IMR-90 (cell line): Measurements from ENCODE around the gene FJX1. TPM values are rescaled to one million over a fixed set of nuclear protein-coding genes. Genes with fewer than 3 reads are reported as not detected.

Experiments used
- ATAC-seq: fragments of 200-7000 bp; cut with Tn5 transposase; 2 replicates; pipeline ENCODE4 v1.9.1; 2020; ENCODE audit warnings: low read depth, mild to moderate bottlenecking, moderate library complexity
- BruUV-seq: library from RNA; stranded (reverse); fragments of 400-500 nt; replicated peaks from 2 replicates; lab custom pipeline; 2021; lab: Mats Ljungman, UMichigan
- CTCF ChIA-PET: fragments of 300-600 bp; formaldehyde crosslinking; extraction: SDS; loops from one replicate; lab custom pipeline; 2021; ENCODE audit warnings: antibody characterized with exemption; lab: Yijun Ruan, JAX
- POLR2A ChIA-PET: fragments of 300-600 bp; sonication (Branson Sonifier 250); formaldehyde crosslinking; loops from one replicate; lab custom pipeline; 2022; ENCODE audit warnings: antibody characterized with exemption; ENCODE audit not compliant: unreplicated experiment; lab: Charles Lee
- DNase-seq: peaks from one replicate; pipeline ENCODE4 v3.0.0; 2013
- H2AFZ ChIP-seq: replicated peaks from 2 replicates; pipeline ENCODE3; 2013; ENCODE audit warnings: low read length, mild to moderate bottlenecking; ENCODE audit not compliant: poor library complexity
- H2AK5ac ChIP-seq: 2 replicates; pipeline ENCODE4 v1.6.1; 2013; ENCODE audit warnings: low read depth, low read length, inconsistent platforms
- H2AK9ac ChIP-seq: replicated peaks from 2 replicates; pipeline ENCODE3; 2013; ENCODE audit warnings: mild to moderate bottlenecking, low read depth, low read length, moderate library complexity; ENCODE audit not compliant: poor library complexity
- H2BK120ac ChIP-seq: 2 replicates; pipeline ENCODE4 v1.6.1; 2013; ENCODE audit warnings: low read depth, low read length, inconsistent platforms
- H2BK15ac ChIP-seq: 3 replicates; pipeline ENCODE4 v1.6.1; 2013; ENCODE audit warnings: low read depth, low read length, inconsistent platforms
- H2BK20ac ChIP-seq: 2 replicates; pipeline ENCODE4 v1.6.1; 2013; ENCODE audit warnings: low read depth, mild to moderate bottlenecking, inconsistent platforms, low read length, moderate library complexity
- H2BK5ac ChIP-seq: 2 replicates; pipeline ENCODE4 v1.6.1; 2013; ENCODE audit warnings: mild to moderate bottlenecking, low read depth, low read length, inconsistent platforms; ENCODE audit not compliant: poor library complexity, severe bottlenecking
- H3K14ac ChIP-seq: replicated peaks from 2 replicates; pipeline ENCODE4 v1.6.1; 2013; ENCODE audit warnings: low read depth, low read length, inconsistent platforms
- H3K18ac ChIP-seq: 2 replicates; pipeline ENCODE4 v1.6.1; 2013; ENCODE audit warnings: low read depth, low read length, control low read depth
- H3K23ac ChIP-seq: 2 replicates; pipeline ENCODE4 v1.6.1; 2013; ENCODE audit warnings: low read depth, low read length, inconsistent platforms
- H3K27ac ChIP-seq: 2 replicates; pipeline ENCODE4 v1.5.1; 2013; ENCODE audit warnings: mild to moderate bottlenecking, control low read depth, low read length; ENCODE audit not compliant: insufficient read depth
- H3K27me3 ChIP-seq: 2 replicates; pipeline ENCODE4 v1.6.1; 2013; ENCODE audit warnings: low read length; ENCODE audit not compliant: control insufficient read depth, insufficient read depth
- H3K36me3 ChIP-seq: 2 replicates; pipeline ENCODE4 v1.6.1; 2013; ENCODE audit warnings: low read length, mixed read lengths; ENCODE audit not compliant: control insufficient read depth, insufficient read depth
- H3K4ac ChIP-seq: 2 replicates; pipeline ENCODE4 v1.6.1; 2013; ENCODE audit warnings: low read depth, low read length, inconsistent platforms
- H3K4me1 ChIP-seq: 2 replicates; pipeline ENCODE4 v1.6.1; 2013; ENCODE audit warnings: low read length, mixed read lengths; ENCODE audit not compliant: control insufficient read depth, insufficient read depth
- H3K4me2 ChIP-seq: 2 replicates; pipeline ENCODE4 v1.6.1; 2013; ENCODE audit warnings: low read depth, mild to moderate bottlenecking, control low read depth, low read length, moderate library complexity
- H3K4me3 ChIP-seq: 2 replicates; pipeline ENCODE4 v1.5.1; 2013; ENCODE audit warnings: low read depth, mild to moderate bottlenecking, control low read depth, low read length, moderate library complexity; ENCODE audit not compliant: insufficient read depth
- H3K56ac ChIP-seq: 2 replicates; pipeline ENCODE4 v1.6.1; 2013; ENCODE audit warnings: low read length, inconsistent platforms; ENCODE audit not compliant: insufficient read depth; ENCODE audit errors: extremely low read depth
- H3K79me1 ChIP-seq, 2 experiments: 2 replicates each; pipeline ENCODE4 v1.6.1; 2013; ENCODE audit warnings: low read length in 2 of 2, inconsistent platforms in 1 of 2, low read depth in 1 of 2
- H3K9ac ChIP-seq: 2 replicates; pipeline ENCODE4 v1.6.1; 2013; ENCODE audit warnings: low read depth, low read length, control low read depth
- H3K9me1 ChIP-seq: 2 replicates; pipeline ENCODE4 v1.6.1; 2013; ENCODE audit warnings: low read length, inconsistent platforms; ENCODE audit not compliant: insufficient read depth
- H3K9me3 ChIP-seq: 2 replicates; pipeline ENCODE4 v1.6.1; 2013; ENCODE audit warnings: low read length; ENCODE audit not compliant: control insufficient read depth, insufficient read depth
- H4K20me1 ChIP-seq: 2 replicates; pipeline ENCODE4 v1.6.1; 2013; ENCODE audit warnings: low read length, inconsistent platforms; ENCODE audit not compliant: insufficient read depth
- H4K5ac ChIP-seq: 2 replicates; pipeline ENCODE4 v1.6.1; 2013; ENCODE audit warnings: mild to moderate bottlenecking, low read depth, low read length, control low read depth
- H4K8ac ChIP-seq, 2 experiments: 2 replicates each; pipeline ENCODE4 v1.6.1; 2013; ENCODE audit warnings: low read depth in 2 of 2, low read length in 2 of 2, control low read depth in 1 of 2, inconsistent platforms in 1 of 2
- H4K91ac ChIP-seq: 2 replicates; pipeline ENCODE4 v1.6.1; 2013; ENCODE audit warnings: low read depth, low read length, inconsistent platforms; ENCODE audit not compliant: insufficient read depth
- BHLHE40 ChIP-seq: fragments of 150-350 bp; IDR thresholded peaks from 2 replicates; pipeline ENCODE4 v1.6.1; 2016; ENCODE audit warnings: mild to moderate bottlenecking, low read depth, low read length
- ELK1 ChIP-seq: fragments of 150-350 bp; IDR thresholded peaks from 2 replicates; pipeline ENCODE4 v1.6.1; 2016; ENCODE audit warnings: low read depth, mild to moderate bottlenecking, low read length, moderate library complexity, borderline replicate concordance
- WGBS, 2 experiments: methylation state at CpG; one replicate each; pipeline versions ENCODE4 v1.1.5 to v1.1.7; 2013; ENCODE audit warnings: missing lambda C conversion rate in 2 of 2; ENCODE audit not compliant: insufficient read length in 1 of 2; ENCODE audit errors: extremely low coverage in 2 of 2; 5-methylcytosine and 5-hydroxymethylcytosine counted together
- dilution Hi-C: fragments of 300-500 bp; cut with HindIII; formaldehyde crosslinking; loops from one replicate; pipeline ENCODE4 v1.14.3; 2018; ENCODE audit warnings: low sequenced_read_pairs; ENCODE audit not compliant: unreplicated experiment
- in situ Hi-C: fragments of 300-500 bp; cut with MboI; formaldehyde crosslinking; loops from 3 replicates; pipeline ENCODE4 v1.14.3; 2019; ENCODE audit warnings: low sequenced_read_pairs, inconsistent platforms, mixed read lengths
- intact Hi-C: fragments of 100-400 bp; cut with micrococcal nuclease; formaldehyde crosslinking; loops from 2 replicates; pipeline ENCODE4 v1.10.0; 2022
- polyA plus RNA-seq, 3 experiments: library from polyadenylated mRNA; depleted of rRNA; stranded (reverse); fragments of >200 nt; gene quantifications; 2 replicates each; pipeline ENCODE4 v1.2.3, GENCODE V29; 2012; ENCODE audit warnings: low replicate concordance in 1 of 3
- total RNA-seq: library from RNA; depleted of rRNA; stranded (reverse); fragments of >200 nt; gene quantifications from 2 replicates; pipeline ENCODE4 v1.2.3, GENCODE V29; 2012

Gene FJX1
- total and polyA plus RNA-seq, 2 of the 4 experiments (the other 2 are of a cell fraction), result 8.4 to 11.2 TPM

GRCh38 chr11:35580397-35580781, 37.9 kb upstream of the FJX1 start:
- Histone ChIP-seq H2AK9ac (no peak overlapping the region), H4K5ac (peak overlapping the region; percentile 71; the same call in 1 of the 2 replicates), H3K9me1 (peaks cover 19% of the 10 kb centered on the region), H2BK120ac (peak overlapping the region; percentile 96), H2AFZ (no peak overlapping the region), H2BK15ac (peak overlapping the region; percentile 93), H3K4ac (peak overlapping the region; percentile 94), H2AK5ac (peak overlapping the region; percentile 98), H3K27ac (no peak overlapping the region), H4K20me1 (no peaks in the 10 kb centered on the region), H3K14ac (peak overlapping the region; percentile 97), H3K4me1 (peaks cover 25% of the 10 kb centered on the region), H2BK20ac (peak overlapping the region; percentile 99), H4K8ac (peak overlapping the region; percentile 45 to 83), H3K79me1 (0 out of 4 replicates have a peak, but pooled peaks cover 0 to 9% of the 10 kb centered on the region in 2 experiments), H3K4me3 (no peak overlapping the region), H2BK5ac (peak overlapping the region; percentile 86), H3K27me3 (no peaks in the 10 kb centered on the region), H3K4me2 (no peak overlapping the region), H3K9me3 (peaks cover 3% of the 10 kb centered on the region; the same call in 1 of the 2 replicates), H3K56ac (peak overlapping the region; percentile 39; the same call in 1 of the 2 replicates), H3K36me3 (no peaks in the 10 kb centered on the region), H3K18ac (peak overlapping the region; percentile 96), H3K9ac (no peak overlapping the region), H3K23ac (peak overlapping the region; percentile 56), H4K91ac (peak overlapping the region; percentile 92)
- DNase-seq (no peak), ATAC-seq (no peak)
- in situ Hi-C loops, result no loop called here
- dilution Hi-C loops, result no loop called here
- no CpG with 5 or more reads among the region's 2 CpGs for WGBS, 2 experiments
- ChIA-PET CTCF (no interaction called here), POLR2A (no interaction called here)
- no peak for TF ChIP-seq ELK1
- TF ChIP-seq BHLHE40, result no peak
- BruUV-seq, result no TSS peak
- intact Hi-C loops, result loop anchor here (5.0 kb wide), 1 partner anchor 68 kb away; no protein-coding TSS in a partner anchor
